GM13977 (cell line): Measurements from ENCODE around the gene PAX8.
A peak's percentile ranks its signal among the peaks of the same experiment; 100 is the strongest.

Experiments
- DNase-seq: peaks from one replicate; pipeline ENCODE4 v3.0.0; 2012; ENCODE audit warnings: low spot score
- CTCF ChIP-seq: IDR thresholded peaks from 2 replicates; pipeline ENCODE4 v1.5.1; 2012; ENCODE audit warnings: mild to moderate bottlenecking, control low read depth; ENCODE audit not compliant: insufficient read depth; ENCODE audit errors: extremely low read depth, missing control alignments
- in situ Hi-C: fragments of 300-500 bp; cut with MboI; formaldehyde crosslinking; loops from one replicate; pipeline ENCODE4 v1.12.0; 2022; ENCODE audit warnings: low sequenced_read_pairs, low pct_unique_long_range_greater_than_20kb, mixed read lengths, inconsistent platforms; ENCODE audit not compliant: unreplicated experiment

PAX8 gene

DNA sequence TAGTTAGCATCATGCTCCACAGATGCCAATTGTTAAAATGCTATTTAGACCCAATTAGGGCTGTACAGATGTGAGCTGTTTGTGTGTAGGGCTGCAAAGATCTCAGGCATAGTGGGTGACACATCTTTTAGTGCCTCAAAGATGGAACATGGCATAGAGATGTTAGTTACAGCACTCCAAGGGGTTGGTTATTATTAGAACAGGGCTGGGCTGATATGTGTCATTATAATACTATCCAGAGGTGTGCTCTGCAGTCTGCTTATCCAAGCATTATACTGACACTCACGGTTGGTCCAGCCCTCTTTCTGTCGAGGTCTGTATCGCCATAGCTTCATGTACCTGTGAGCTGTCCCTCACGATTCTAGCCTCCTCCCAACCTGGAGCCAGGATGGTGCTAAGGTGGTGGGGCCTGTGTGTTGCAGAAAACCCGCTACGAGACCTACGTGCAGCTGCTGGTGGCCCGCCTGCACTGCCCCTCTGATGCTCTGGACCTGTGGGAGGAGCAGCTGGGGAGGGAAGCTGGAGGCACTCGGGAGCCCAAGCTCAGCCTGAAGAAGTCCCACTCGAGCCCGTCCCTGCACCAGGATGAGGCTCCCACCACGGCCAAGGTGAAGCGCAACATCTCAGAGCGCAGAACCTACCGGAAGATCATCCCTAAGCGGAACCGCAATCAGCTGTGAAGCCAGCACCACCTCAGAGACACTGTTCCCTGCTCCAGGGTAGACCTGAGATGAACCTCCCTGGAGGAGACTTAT lies 77.8 kb downstream of the PAX8 start:
- in situ Hi-C loops: loop anchor here (10.0 kb wide), 1 partner anchor 116 kb away; no protein-coding TSS in a partner anchor
- no peak for TF ChIP-seq CTCF

DNA sequence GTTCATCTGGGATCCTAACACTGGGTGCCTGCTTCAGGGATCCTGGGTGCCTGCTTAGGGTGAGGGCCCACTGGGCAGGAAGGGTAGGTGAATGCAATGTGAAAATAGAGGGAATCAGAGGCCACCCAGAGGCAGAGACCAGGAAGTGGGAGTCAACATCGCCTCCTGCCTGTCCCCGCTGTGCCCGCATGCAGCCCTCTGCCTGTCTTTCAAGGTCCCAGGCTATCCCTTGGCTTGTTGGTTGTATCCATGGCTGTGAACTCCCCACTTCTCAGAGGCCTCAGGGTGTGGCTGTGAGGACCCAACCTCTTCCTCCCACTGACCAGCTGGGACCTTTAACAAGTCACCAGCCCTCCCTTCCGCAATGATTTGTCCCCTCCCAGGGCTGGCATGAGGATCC lies 78.5 kb downstream of the PAX8 start:
- in situ Hi-C loops: loop anchor here (10.0 kb wide), 1 partner anchor 115 kb away; no protein-coding TSS in a partner anchor
- TF ChIP-seq CTCF: no peak
- no peak for DNase-seq

More for the DNA sequence above, 77.8 kb downstream of the PAX8 start:
- no peak for DNase-seq

GRCh38 chr2:113198790-113199612 lies 79.7 kb downstream of the PAX8 start:
- TF ChIP-seq CTCF: peak; percentile 87
- in situ Hi-C loops: no loop called here
- DNase-seq: peak; percentile 91

GRCh38 chr2:113198048-113198789 lies 80.5 kb downstream of the PAX8 start:
- TF ChIP-seq CTCF: no peak
- DNase-seq: no peak
- in situ Hi-C loops: no loop called here

DNA sequence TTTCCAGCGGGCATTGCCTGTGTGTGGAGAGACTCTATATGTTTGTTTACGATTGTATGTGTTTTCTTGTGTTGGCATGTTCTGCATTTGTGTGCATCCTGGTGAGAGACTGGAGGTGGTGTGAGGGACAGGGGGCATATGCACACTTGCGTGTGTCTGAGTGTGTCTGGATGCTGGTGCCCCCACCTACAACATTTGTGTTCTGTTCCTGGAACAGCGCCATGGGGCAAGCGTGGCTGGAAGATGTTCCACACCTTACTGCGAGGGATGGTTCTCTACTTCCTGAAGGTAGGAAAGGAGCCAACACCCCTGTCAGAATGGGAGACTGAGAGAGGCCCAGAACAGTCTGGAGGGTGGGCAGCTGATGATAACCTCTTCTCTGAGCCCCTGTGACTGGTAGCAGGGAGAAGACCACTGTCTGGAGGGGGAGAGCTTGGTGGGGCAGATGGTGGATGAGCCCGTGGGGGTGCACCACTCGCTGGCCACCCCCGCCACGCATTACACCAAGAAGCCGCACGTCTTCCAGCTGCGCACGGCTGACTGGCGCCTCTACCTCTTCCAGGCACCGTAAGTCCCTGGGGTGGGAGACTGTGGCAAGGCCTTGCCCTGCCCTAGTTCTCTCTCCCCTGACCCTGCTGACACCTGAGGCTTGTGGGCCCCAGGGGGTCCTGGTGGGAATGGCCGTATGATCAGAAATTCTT lies 81.2 kb downstream of the PAX8 start:
- no peak for DNase-seq
- no peak for TF ChIP-seq CTCF
- in situ Hi-C loops: no loop called here

DNA sequence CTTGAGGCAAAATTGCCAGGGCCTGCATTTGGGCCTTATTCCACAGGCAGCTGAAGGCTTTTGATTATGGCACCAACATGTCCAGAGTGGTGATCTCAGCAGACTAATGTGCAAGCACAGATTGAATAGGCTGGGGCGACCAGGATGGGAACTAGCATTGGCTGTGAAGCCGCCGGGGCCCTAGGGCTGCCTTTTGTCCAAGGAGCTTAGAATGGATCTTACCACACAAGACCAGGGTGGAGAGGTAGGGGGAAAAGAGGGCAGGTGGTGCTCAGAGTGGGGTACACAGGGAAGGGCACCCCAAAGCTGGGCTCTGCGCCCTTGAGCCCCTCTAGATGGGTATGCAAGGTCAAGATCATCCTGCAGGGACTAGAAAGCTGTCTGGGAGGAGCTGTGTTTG lies 81.9 kb downstream of the PAX8 start:
- in situ Hi-C loops: no loop called here
- DNase-seq: no peak
- no peak for TF ChIP-seq CTCF
